LHCN-M2 (cell line): ENCODE results near the gene HGS. TPM values are rescaled to one million over a fixed set of nuclear protein-coding genes. Genes with fewer than 3 reads are reported as not detected.
"Not testable (repeated sequence)": the region's sequence is repeated elsewhere in the genome, so short reads cannot be mapped to it uniquely, and the experiment has no call there.

ENCODE experiments used
- DNase-seq: peaks from one replicate; pipeline ENCODE4 v3.0.0-alpha.2; 2012; ENCODE audit warnings: low read depth
- total RNA-seq: library from RNA; depleted of rRNA; stranded (reverse); fragments of >200 nt; gene quantifications from 2 replicates; pipeline ENCODE4 v1.2.3, GENCODE V29; 2014

HGS gene
- total RNA-seq, 1 experiment from 2014 or later: 157 TPM

DNA sequence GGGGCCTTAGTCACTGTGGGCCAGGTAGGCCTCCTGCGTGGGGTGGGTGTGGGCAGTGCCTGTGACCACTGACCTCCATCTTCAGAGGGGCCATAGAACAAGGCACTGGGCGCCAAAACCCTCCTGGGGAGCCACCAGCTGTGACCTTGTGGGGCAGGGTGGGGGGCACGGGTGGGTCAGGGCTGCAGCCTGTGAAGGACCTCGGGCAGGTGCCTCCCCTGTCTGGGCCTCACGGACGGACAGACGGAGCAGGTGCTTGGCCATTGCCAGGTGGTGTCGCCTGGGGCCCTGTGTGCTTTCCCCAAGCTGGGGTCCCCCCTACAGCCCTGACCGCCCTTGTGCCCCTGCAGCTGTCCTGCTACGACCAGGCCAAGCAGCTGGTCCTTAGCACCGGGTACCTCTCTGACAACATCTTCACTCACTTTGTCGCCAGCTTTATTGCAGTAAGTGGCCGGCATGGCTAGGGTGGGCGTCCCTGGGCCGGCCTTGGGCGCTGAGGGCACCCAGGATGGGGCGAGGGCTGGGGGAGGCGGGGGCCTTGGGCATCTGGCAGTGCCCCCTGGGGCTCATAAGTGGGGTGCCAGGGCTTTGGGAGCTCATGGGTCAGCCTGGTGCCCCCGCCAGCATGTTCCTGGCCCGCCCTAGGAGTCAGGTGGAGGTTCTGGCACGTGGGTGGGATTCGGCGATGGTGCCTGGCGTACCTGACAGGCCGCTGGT lies 33.4 kb downstream of the HGS start:
- no peak for DNase-seq

DNA sequence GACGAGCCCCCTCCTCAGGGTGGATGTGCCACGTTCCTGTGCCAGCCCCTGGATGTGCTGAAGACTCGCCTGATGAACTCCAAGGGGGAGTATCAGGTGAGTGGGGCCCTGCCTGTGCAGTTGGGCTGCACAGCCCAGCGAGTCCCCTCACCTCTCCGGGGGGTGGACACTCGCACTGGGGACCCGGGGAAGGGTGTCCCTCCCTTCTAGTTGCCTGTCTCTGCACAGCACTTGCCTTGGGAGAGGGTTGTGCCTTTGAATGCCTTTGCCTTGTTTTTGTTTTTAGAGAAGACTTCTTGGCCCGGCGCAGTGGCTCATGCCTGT lies 33.9 kb downstream of the HGS start:
- DNase-seq: no peak

DNA sequence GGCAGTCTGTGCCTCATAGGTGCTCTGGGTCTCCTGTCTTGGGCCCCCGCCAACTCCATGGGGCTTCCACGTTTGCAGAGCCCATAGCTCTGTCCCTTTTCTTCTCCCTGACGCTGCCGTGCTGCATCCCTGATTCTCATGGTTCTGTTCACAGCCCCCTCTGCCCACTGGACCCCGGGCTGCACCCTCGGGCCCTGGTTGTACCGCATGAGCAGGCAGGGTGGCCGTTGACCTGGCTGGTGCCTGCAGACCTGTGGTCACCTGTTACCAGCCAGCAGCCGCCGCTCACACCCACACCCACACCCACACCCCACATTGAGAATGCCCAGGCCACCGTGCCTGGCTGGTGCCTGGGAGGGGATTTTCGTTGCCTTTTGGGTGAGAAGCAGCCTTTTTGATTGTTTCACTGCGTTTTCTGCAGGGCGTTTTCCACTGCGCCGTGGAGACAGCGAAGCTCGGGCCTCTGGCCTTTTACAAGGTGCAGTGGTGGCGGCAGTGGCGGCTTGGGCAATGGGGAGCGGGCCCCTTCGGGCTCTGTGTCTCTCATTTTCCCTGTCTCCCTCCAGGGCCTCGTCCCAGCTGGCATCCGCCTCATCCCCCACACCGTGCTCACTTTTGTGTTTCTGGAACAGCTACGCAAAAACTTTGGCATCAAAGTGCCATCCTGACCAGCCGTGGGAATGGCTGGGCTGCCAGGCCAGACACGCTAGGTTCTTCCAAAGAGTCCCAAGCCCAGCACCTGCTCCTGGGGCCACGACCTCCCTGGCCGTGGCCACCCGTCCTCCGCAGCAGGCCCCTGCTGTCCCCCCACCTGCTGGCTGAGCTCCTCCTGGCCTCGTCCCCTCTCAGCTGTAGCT lies 35.8 kb downstream of the HGS start:
- DNase-seq: no peak

DNA sequence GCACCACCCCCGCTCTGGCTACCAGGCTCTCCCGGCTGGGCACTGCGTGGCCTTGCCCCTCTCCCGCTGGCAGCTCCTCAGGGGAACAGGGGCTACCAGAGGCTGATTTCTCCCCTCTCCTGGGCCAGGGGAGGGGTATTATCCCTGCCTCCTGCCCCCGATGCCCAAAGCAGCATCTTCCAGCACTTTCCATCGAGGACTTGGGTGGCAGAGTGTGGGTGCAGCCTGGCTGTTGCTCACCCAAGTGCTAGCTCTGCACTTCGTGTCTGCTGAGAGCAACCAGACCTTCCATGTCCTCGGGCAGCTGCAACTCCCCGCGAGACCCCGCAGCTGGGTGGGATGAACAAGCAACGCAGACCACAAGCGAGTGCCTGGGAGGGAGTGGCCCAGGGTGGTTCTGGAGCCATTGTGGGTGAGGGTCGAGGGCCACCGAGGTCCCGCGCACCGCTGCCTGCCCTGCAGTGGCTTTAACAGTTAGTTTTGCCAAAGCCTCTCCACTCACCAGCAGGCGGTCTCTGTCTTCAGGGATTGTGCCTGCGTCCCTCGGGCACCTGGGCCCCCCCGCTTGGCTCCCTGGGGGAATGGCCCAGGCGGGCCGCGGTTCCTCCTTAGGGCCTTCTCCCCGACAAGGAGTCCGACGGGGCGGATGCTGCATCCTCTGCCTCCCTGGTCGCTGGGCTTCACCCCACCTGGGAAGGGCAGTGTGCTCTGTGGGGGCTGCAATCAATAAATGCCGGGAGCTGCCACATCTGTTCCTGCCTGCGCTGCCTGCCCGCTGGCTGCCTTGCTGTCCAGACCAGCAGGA lies 36.7 kb downstream of the HGS start:
- DNase-seq: no peak

DNA sequence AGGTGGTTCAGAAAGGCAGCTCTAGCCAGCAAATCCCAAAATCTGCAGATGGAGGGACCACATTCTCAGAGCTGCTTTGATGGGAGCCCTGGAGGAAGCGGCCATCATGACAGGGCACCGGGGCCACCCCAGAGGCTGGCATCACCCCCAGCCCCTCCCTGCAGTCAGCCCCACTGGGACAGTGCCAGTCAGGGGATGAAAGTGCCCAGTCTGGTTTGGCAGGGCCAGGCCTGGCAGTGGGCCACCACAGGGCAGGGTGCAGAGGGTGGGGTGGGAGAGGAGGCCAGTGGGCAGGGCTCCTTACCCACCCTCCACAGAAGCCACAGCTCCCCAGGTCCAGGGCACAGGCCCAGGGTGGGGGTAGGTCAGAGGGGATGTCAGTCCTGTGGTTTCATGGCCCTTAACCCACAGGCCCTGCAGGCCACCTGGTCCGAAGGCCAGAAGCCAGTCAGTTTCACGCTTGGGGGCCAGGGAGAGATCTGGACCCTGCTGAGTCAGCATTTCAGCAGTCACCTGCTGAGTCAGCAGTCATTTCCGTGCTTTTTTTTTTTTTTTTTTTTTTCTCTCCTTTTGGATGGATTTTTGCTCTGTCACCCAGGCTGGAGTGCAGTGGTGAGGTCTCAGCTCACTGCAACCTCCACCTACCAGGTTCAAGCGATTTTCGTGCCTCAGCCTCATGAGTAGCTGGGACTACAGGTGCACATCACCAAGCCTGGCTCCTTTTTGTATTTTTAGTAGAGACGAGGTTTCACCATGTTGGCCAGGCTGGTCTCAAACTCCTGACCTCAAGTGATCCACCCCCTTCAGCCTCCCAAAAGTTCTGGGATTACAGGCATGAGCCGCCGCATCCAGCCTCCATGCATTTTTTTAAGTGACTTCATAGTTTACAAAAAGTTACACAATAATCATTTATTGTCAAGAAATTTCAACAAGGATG lies 38.6 kb downstream of the HGS start:
- peak; percentile 29 for DNase-seq

DNA sequence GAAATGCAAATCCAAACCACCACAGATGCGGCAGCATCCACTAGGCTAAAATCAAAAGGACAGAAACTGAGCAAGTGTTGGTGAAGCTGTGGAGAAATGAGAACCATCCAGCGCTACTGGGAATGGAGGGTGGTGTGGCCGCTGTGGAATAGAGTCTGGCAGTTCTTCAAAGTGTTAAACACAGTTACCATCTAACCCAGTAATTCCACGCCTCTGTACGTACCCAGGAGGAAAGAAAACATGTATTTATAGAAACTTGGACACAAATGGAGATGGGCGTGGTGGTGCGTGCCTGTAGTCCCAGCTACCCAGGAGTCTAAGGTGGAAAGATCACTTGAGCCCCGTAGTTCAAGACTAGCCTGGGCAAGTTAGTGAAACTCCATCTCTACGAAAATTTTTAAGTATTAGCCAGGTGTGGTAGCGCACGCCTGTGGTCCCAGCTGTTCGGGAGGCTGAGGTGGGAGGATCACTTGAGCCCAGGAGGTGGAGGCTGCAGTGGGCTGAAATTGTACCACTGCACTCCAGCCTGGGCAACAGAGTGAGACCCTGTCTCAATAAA lies 39.9 kb downstream of the HGS start:
- no peak for DNase-seq

DNA sequence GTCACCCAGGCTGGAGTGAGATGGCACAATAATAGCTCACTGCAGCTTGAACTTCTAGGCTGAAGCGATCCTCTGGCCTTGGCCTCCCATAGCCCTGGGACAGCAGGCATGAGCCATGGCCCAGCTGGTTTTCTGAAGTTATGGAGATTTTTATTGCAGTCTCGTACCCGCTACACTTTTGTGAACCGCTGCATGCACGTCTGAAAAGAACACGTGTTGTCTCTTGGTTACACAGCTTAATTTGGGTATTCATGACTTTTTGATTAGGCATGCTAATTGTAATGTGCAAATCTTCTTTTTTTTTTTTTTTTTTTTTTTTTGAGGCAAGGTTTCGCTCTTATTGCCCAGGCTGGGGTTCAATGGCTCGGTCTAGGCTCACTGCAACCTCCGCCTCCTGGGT lies 41.6 kb downstream of the HGS start:
- no peak for DNase-seq

DNA sequence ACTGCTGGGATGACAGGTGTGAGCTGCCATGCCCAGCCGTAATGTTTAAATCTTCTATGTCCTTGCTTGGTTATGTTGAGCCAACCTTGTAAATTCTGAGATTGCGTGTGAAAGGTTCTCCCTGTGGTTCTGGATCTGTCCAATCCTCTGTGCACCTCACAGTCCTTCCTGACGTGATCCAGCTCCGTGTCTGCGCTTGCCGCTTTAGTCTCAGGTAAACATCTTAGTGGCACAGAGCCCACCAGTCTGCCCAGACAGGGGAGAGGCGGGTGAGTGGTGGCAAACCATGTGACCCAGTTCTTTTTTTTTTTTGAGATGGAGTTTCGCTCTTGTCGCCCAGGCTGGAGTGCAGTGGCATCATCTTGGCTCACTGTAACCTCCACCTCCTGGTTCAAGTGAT lies 42.2 kb downstream of the HGS start:
- no peak for DNase-seq

DNA sequence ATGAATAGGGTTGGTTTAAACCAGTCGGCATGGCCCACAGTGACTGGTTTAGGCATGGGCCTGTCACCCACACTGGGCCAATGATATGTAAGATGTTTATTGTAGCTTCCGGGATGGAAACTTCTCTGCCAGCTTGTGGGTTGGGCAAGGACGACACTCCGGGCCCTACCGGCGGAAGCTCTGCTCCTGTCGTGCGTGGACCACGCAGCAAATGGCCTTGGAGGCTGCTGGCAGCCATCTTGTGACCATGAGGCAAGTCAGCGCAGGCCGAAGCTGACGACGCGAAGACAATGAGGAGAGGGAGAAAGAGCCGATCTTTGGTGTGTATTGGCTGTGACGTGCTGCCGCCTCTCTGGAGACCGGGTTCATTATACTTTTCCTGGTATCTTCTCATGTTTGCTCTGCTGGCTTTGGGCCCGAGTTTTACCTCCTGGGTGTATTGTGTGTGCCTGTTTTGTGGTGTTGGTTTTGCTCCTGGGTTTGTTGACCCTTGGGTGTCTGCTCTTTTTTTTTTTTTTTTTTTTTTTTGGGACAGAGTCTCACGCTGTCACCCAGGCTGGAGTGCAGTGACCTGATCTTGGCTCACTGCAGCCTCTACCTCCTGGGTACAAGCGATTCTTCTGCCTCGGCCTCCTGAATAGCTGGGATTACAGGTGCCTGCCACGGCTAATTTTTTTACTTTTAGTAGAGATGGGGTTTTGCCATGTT lies 43.7 kb downstream of the HGS start:
- DNase-seq: no peak

DNA sequence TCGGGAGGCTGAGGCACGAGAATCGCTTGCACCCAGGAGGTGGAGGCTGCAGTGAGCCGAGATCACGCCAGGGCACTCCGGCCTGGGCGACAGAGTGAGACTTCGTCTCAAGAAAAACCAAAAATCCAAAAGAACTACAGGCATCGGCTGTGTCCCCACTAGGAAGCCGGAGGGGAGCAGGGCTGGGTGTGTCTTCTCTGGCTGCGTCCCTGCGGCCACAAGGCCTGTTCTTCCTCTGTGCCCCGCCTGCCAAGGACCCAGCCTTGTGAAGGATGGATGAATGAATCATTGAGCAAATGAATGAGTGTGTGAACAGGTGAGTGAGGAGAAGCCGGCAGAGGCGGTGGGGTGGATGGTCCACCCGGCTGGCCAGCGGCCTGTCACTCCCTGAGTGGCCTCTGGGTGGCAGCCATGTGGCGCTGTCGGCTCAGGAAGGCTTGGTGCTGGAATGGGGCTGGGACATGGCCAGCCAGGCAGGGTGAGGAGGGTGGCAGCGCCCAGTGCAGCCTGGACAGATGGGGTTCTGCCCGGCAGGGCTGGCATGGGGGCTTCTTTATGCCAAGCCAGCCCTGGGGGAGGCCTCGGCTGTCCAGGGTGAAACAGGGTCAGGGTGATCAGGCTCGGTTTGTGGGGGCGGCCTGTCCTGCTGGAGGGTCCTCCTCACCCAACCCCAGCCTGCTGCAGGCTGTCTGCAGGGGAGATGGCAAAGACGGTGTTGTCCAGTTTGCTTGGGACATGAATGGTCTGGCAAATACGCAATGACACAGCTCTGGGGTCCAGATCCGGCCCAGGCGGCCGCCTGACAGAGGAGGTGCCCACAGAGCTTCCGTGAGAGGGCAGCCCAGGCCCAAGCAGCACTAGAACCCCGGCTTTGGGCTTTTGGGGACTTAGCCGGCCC lies 49.9 kb downstream of the HGS start:
- DNase-seq: peak; percentile 62

DNA sequence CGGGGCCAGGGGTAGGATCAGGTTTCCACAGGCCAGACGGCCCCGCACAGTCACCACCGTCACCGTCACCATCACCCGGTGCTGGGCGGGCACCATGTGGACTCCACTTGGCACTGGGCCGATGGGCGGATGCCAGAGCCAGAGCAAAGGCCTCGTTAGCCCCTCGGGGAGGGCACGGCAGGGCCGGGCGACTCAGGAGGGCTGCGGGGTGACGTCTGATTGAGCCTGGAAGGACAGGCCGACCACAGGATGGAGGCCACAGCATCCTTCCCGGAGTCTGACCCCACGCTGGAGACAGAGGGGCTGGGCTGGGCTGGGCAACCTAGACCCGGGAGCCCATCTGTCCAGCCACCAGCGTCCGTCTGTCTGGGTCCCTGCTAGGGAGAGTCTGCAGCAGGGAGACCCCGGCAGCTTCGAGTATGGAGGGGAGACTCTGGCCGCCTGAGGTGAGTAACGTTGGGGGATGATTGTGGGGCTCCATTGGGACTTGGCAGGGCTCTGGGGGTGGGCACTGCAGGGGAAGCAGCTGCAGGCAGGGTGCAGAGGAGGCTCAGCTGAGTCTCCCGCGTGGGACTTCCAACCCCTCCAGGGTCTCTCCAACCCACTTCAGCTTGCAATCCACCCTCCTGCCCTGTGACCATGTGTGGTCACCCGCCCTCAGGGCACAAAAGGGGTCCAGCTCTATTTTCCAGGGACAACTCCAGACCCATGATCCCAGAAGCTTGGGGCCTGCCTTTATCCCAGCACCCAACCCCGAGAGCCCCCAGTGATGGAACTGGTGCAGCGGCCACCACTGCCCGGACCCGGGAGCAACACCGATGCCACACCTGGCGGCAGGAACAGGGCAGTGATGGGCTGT lies 50.8 kb downstream of the HGS start:
- DNase-seq: no peak

DNA sequence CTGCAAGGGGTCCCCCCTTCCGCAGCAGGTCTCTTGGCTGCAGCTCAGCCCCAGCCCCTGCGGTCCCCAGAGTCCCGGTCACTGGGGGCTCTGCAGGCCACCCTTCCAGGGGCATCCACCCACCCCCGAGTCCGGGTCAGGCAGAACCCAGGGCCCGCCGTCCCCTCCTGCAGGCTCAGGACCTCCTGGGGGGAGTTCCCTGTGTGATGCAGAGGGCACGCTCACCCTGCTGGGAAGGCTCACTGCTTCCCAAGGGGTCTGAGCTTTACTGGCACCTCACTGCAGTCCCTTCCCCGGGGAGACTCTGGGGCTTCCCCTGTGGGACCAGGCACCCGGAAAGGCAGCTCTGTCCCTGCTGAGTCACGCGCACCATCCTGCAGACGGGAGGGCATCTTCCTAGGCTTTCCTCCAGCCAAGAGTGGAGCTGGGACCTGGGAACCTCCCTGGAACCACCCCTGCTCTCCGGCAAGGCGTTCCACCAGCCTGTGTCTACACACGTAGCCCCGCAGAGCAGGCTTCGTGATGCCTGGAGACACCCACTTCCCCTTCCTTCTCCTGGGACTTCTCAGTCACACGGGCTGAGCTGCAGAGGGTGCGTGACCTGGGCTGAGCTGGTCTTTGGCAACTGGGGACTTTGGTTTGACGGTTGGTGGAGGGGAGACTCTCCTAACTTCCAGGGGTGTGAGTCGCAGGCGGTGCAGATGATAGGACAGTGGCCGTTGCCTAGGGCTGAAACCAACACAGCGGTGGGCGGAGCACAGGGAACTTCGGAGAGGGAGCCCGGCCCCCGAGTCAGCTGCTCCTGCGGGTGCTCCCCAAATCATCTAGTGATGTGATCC lies 51.7 kb downstream of the HGS start:
- DNase-seq: peak; percentile 56

DNA sequence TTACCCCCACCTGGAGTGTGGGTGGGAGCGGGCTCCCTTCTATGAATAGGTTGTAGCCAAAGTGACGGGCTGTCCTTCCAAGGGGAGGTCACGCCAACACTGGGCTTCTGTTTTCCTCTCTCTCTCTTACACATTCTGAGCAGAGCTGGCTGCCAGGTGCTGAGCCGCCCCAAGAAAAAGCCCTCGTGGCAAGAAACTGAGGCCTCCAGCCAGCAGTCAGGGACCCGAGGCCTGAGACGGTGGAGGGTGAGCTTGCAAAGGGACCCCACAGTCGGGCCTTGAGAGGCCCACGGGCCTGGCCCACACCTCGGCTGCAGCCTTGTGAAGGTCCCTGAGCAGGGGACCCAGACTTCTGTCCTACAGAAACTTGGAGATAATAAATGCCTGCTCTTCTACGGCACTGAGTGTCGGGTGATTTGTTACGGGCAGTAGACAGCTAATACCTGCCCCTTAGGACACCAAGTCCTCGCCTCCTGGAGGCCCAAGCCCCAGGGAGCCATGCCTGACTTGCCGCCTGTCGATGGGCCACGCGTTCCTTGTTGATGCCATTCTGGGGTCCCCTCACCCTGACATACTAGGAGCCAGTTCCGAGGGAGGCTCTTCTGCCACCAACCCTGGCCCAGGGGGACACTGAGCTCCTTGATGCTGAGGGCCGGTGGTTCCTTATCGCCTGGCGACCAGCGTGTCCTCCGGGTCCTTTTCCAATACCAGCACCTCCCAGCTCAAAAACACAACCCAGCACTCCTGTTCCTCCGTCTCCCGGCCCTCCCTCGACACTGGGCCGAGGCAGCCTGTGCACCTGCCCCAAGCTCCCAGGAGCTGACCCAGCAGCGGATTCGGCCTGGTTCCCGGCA lies 54.4 kb downstream of the HGS start:
- no peak for DNase-seq

DNA sequence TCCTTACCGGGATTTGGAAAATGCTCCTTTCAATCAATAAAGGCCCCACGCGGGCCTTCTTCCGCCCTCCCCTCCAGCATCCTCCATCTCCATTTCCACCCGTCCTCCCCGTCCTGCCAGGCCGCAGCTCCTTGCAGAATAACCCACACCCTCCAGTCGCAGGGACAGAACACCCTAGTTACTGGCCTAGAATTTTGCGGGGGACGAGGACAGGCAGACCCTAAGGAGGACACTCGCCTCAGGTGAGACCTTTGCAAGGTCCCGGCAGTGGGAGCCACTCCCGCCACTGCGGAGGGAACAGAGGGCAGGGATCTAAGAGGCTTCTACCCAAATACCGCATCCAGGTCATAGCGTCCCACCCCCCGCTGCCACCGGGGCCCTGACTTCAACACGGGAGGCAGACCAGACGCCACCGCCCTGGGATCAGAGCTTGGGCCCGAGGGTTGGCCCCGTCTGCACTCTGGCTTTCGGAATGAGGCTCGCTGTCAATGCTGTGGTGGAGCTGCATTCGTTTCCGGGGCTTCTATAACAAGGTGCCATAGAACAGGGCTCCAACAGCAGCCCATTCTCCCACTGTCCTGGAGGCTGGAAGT lies 55.1 kb downstream of the HGS start:
- DNase-seq: no peak

DNA sequence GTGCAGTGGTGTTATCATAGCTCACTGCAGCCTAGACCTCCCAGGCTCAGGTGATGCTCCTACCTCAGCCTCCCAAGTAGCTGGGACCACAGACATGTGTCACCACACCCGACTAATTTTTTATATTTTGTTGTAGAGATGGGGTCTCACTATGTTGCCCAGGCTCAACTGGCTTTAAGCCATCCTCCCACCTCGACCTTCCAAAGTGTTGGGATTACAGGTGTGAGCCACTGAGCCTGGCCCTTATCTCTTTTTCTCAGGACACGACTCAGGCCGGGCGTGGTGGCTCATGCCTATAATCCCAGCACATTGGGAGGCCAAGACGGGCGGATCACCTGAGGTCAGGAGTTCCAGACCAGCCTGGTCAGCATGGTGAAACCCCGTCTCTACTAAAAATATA lies 55.8 kb downstream of the HGS start:
- DNase-seq: not testable (repeated sequence)

DNA sequence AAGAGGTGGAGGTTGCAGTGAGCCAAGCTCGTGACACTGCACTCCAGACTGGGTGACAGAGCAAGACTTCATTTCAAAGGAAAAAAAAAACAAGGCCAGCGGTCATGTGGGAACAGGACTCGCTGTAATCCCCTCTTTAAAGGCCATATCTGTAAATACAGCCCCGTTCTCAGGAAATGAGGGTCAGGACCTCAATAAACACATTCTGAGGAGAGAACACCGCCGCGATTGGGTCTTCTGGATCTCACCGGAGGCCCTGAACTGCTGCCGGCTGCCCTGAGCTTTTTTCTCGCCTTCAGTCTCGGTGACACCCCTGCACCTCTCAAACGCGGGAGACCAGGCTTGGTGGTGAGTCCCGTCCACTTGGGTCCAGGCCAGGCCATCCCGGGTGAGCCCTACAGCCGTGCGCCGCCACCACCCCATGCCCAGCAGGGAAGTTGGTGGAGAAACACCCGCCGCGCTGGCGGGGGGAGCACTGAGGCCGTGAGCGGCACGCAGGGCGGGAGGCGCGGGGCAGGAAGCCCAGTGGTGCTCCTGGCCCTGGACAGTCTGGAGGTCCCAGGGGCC lies 56.7 kb downstream of the HGS start:
- DNase-seq: no peak
